T-helper 2 cell treated with Interferon-gamma antibody and Interleukin-4, amounts not matched to agents 5 μg/mL and 100 μg/mL, for 36 hours (primary cell): ENCODE data around the gene PAM16.

ENCODE experiments used
- DNase-seq: peaks from one replicate; pipeline ENCODE4 v3.0.0; 2021; ENCODE audit warnings: low spot score
- H3K27ac Mint-ChIP-seq: one replicate; pipeline ENCODE4 v1.8.0; 2021; ENCODE audit warnings: mild to moderate bottlenecking, mixed read lengths
- H3K27me3 Mint-ChIP-seq: one replicate; pipeline ENCODE4 v1.8.0; 2021; ENCODE audit warnings: low read depth, mixed read lengths
- H3K36me3 Mint-ChIP-seq: one replicate; pipeline ENCODE4 v1.8.0; 2021; ENCODE audit warnings: low read depth, mixed read lengths
- H3K4me1 Mint-ChIP-seq: one replicate; pipeline ENCODE4 v1.8.0; 2021; ENCODE audit warnings: low read depth, mixed read lengths
- H3K4me3 Mint-ChIP-seq: one replicate; pipeline ENCODE4 v1.8.0; 2022; ENCODE audit warnings: mild to moderate bottlenecking, moderate library complexity, mixed read lengths
- H3K9me3 Mint-ChIP-seq: one replicate; pipeline ENCODE4 v1.8.0; 2021; ENCODE audit warnings: mixed read lengths

Gene PAM16

DNA sequence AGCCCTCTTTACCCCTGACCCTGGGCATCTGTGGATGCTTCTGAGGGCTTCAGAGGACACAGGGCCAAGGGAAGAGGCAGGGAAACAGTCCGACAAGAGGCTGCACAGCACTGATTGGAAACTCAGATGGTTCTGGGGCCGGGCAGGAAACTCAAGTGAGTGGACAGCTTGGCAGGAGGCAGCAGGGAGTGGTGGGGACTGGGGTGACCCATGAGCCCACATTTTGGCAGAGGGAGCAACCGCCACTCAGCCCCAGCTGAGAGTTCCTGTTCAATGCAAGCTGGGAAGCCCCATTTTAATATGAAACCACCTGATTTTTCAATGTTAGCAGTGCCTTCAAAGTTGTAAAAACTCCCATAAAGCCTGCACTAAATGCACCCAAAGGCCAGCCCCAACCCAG lies 19.0 kb upstream of the PAM16 start:
- Mint-ChIP-seq H3K36me3 (peaks cover 5% of the 10 kb centered on the region), H3K4me3 (no peak overlapping the region), H3K27ac (no peak overlapping the region), H3K4me1 (no peaks in the 10 kb centered on the region), H3K9me3 (no peaks in the 10 kb centered on the region), H3K27me3 (no peaks in the 10 kb centered on the region)
- DNase-seq = no peak

DNA sequence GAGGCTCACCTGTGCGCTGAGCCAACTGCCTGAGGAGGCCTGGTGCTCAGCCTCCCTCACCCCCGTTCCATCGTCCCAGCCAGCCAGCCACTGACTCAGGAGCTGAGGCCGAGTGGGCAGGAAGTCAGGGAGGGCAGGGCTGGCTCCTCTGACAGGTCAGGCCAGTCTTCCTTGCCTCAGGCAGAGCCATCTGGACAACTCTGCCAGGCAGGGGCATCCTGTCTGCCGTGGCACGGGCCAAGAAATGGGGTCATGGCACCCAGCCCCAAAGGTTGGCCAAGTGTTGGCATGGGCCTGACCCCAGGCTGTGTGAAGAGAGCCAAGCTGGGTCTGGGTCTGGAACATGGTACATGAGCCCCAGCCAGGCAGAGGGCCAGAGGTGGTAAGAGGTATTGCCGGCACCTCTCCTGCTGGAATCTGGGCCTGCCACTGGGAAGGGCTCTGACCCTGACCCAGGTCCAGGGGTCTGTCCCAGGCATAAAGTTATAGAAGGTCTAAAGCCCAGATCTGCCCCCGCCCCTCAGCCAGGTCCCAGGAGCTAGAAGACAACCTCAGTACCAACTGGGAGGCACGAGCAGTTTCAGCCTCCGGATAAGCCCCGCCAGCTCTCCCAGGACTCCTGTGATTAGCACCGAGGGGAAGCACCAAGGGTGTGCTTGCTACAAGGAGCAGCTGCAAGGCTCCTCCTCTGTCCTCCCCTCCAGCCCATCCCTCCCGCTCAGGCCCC lies 18.0 kb upstream of the PAM16 start:
- no peaks in the 10 kb centered on the region for H3K9me3 Mint-ChIP-seq
- H3K4me3 Mint-ChIP-seq = no peak overlapping the region
- H3K27ac Mint-ChIP-seq = peak overlapping the region; percentile 62
- no peaks in the 10 kb centered on the region for H3K4me1 Mint-ChIP-seq
- H3K36me3 Mint-ChIP-seq = peaks cover 5% of the 10 kb centered on the region
- no peak for DNase-seq
- H3K27me3 Mint-ChIP-seq = no peaks in the 10 kb centered on the region

DNA sequence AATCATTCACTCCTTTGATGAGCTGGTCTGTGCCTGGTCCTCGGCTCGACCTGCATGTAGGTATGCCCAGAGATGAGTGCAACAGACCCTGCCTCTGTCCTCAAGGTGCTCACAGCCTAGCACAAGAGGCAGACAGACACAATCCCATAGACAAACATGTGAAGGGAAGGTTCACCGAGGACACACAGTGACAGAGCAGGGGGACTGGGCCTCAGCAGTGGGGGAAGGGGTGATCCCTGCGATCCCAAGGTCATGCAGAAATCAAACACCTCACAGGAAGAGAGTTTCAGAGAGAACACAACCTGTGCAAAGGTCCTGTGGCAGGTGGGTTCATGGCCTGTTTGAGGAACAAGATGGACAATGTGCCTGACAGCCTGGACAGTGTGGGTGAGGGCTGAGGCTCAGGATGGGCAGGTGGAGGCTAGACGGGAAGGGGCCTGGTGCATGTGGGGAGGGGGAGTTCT lies 16.3 kb upstream of the PAM16 start:
- peaks cover 14% of the 10 kb centered on the region for H3K36me3 Mint-ChIP-seq
- H3K27ac Mint-ChIP-seq = no peak overlapping the region
- no peaks in the 10 kb centered on the region for H3K4me1 Mint-ChIP-seq
- H3K9me3 Mint-ChIP-seq = no peaks in the 10 kb centered on the region
- H3K4me3 Mint-ChIP-seq = no peak overlapping the region
- no peaks in the 10 kb centered on the region for H3K27me3 Mint-ChIP-seq
- DNase-seq = no peak

- no peak for DNase-seq
- H3K9me3 Mint-ChIP-seq = no peaks in the 10 kb centered on the region
- no peak overlapping the region for H3K4me3 Mint-ChIP-seq
- no peaks in the 10 kb centered on the region for H3K4me1 Mint-ChIP-seq
- peaks cover 18% of the 10 kb centered on the region for H3K36me3 Mint-ChIP-seq
- H3K27ac Mint-ChIP-seq = no peak overlapping the region
- H3K27me3 Mint-ChIP-seq = no peaks in the 10 kb centered on the region
Observed at GRCh38 chr16:4366016-4366415, 14.9 kb upstream of the PAM16 start.

GRCh38 chr16:4365615-4366014 lies 14.5 kb upstream of the PAM16 start:
- DNase-seq = no peak
- no peaks in the 10 kb centered on the region for H3K27me3 Mint-ChIP-seq
- H3K4me3 Mint-ChIP-seq = no peak overlapping the region
- H3K36me3 Mint-ChIP-seq = peaks cover 21% of the 10 kb centered on the region
- no peak overlapping the region for H3K27ac Mint-ChIP-seq
- no peaks in the 10 kb centered on the region for H3K4me1 Mint-ChIP-seq
- H3K9me3 Mint-ChIP-seq = no peaks in the 10 kb centered on the region

DNA sequence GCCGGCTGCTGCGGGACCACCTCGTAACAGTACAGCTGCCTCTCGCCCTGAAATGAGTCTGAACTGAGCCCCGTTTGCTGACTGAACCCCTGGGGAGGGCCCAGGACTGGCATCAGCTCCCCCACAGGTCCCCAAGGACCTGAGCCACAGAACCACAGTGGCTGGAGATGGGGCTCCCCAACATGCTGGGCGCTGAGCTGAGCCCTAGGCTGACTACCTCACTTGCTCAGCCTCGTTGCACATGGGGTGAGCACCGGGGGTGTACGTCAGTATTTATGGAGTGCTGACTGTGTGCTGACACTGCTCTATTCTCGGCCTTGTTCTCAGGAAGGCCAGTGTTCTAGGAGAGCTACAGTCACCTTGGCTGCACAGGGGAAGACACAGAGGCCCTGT lies 13.9 kb upstream of the PAM16 start:
- DNase-seq = no peak
- Mint-ChIP-seq H3K4me3 (no peak overlapping the region), H3K27ac (no peak overlapping the region), H3K27me3 (no peaks in the 10 kb centered on the region), H3K36me3 (peaks cover 21% of the 10 kb centered on the region), H3K4me1 (no peaks in the 10 kb centered on the region), H3K9me3 (no peaks in the 10 kb centered on the region)

GRCh38 chr16:4364196-4365013 lies 13.3 kb upstream of the PAM16 start:
- Mint-ChIP-seq H3K27ac (no peak overlapping the region), H3K36me3 (peaks cover 22% of the 10 kb centered on the region)

DNA sequence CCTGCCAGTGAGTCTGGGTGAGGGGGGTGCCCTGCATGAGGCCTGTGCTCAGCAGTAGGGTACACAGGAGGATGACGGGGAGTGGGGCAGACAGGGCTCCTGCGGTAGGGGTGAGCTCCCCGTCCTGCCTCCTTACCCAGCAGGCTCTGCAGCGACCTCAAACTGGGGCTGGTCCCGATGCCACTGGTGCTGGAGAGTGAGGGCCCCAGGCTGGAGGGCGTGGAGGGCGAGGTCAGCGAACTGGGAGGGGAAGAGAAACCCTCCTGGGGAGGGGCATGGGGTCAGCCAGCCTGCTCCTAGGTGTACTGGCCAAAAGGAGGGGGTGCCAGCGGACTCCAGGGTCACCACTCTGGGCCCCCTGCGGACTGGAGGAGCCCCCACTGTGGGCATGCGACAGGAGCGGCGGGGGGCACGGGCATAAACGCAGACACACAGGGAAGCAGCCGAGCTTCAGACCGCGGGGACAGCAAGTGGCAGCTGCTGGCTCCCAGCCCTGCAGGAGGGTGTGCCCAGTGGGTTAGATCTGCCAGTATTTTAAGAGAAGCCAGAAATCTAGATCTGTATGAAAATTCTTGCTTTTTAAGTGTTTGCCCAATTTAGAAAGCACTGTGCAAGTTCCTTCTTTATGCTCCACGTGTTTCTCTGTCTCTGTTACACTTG lies 11.5 kb upstream of the PAM16 start:
- Mint-ChIP-seq H3K27me3 (no peaks in the 10 kb centered on the region), H3K9me3 (no peaks in the 10 kb centered on the region), H3K4me3 (no peak overlapping the region), H3K36me3 (peaks cover 28% of the 10 kb centered on the region), H3K4me1 (peaks cover 2% of the 10 kb centered on the region), H3K27ac (no peak overlapping the region)
- DNase-seq = no peak

More at GRCh38 chr16:4364196-4365013, 13.3 kb upstream of the PAM16 start:
- DNase-seq = no peak
- no peaks in the 10 kb centered on the region for H3K9me3 Mint-ChIP-seq
- H3K27me3 Mint-ChIP-seq = no peaks in the 10 kb centered on the region
- no peak overlapping the region for H3K4me3 Mint-ChIP-seq
- no peaks in the 10 kb centered on the region for H3K4me1 Mint-ChIP-seq

- DNase-seq = no peak
- Mint-ChIP-seq H3K36me3 (peaks cover 29% of the 10 kb centered on the region), H3K27me3 (no peaks in the 10 kb centered on the region), H3K9me3 (no peaks in the 10 kb centered on the region), H3K4me1 (peaks cover 2% of the 10 kb centered on the region), H3K27ac (no peak overlapping the region), H3K4me3 (no peak overlapping the region)
Observed at GRCh38 chr16:4361944-4362311, 10.8 kb upstream of the PAM16 start.

DNA sequence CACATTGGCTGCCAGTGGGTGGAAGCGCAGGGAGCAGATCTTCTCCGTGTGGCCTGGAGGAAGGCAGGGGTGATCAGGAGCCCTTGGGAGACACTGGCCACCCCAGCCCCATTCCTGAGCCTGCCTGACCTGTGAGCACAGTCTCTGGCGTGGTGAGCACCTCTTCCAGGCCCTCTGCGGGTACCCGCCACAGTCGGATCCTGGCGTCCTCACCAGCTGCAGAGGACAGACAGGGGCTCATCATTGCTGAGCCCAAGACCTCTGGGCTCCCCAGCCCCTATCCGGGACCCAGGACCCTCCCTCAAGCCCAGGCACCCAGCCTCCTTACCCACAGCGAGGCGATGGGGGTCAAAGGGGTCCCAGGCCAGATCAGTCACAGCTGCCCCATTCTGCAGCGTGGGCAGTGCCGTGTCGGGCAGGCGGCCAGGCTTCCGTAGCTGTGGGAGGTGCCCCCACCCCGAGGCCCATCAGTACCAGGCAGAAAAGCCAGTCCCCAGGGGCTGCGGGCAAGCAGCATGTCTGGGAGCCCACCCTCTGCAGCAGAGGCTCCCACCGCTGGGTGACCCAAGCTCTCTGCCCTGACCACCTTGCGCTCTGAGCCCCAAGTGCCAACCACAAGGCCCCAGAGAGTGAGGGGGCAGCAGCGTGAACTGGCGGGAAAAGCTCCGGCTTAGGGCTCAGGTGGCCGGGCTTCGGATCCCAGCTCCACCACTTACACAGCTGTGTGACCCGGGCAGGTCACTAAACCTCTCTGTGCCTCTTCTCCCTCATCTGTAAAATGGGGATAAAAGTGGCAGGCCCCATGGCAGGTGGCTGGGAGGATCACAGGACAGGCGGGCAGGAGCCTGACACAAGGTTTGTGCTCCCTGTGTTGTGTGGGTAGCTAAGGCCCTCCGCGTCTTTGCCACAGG lies 10.2 kb upstream of the PAM16 start:
- no peak for DNase-seq
- Mint-ChIP-seq H3K27me3 (no peaks in the 10 kb centered on the region), H3K27ac (no peak overlapping the region), H3K4me1 (peaks cover 2% of the 10 kb centered on the region), H3K36me3 (peaks cover 29% of the 10 kb centered on the region), H3K4me3 (no peak overlapping the region), H3K9me3 (no peaks in the 10 kb centered on the region)

DNA sequence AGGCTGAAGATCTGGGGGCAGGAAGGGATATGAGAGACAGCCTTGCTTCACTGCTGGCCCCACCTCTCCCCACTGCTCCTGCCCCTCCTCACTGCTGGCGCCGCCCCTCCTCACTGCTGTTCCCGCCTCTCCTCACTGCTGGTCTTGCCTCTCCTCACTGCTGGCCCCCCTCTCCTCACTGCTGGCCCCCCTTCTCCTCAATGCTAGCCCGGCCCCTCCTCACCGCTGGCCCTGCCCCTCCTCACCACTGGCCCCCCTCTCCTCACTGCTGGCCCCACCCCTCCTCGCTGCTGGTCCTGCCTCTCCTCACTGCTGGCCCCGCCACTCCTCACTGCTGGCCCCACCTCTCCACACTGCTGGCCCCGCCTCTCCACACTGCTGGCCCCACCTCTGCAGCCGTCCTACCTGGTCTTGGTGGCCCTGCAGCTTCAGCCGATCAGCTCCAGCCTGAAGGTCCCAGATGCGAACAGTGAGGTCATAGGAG lies 9.5 kb upstream of the PAM16 start:
- Mint-ChIP-seq H3K4me1 (peaks cover 2% of the 10 kb centered on the region), H3K27ac (no peak overlapping the region), H3K27me3 (no peaks in the 10 kb centered on the region), H3K9me3 (no peaks in the 10 kb centered on the region), H3K4me3 (no peak overlapping the region), H3K36me3 (peaks cover 29% of the 10 kb centered on the region)
- DNase-seq = no peak

- no peaks in the 10 kb centered on the region for H3K9me3 Mint-ChIP-seq
- DNase-seq = no peak
- no peaks in the 10 kb centered on the region for H3K27me3 Mint-ChIP-seq
- no peak overlapping the region for H3K27ac Mint-ChIP-seq
- H3K36me3 Mint-ChIP-seq = peaks cover 29% of the 10 kb centered on the region
- no peak overlapping the region for H3K4me3 Mint-ChIP-seq
- peaks cover 2% of the 10 kb centered on the region for H3K4me1 Mint-ChIP-seq
Observed at GRCh38 chr16:4359914-4360313, 8.8 kb upstream of the PAM16 start.

DNA sequence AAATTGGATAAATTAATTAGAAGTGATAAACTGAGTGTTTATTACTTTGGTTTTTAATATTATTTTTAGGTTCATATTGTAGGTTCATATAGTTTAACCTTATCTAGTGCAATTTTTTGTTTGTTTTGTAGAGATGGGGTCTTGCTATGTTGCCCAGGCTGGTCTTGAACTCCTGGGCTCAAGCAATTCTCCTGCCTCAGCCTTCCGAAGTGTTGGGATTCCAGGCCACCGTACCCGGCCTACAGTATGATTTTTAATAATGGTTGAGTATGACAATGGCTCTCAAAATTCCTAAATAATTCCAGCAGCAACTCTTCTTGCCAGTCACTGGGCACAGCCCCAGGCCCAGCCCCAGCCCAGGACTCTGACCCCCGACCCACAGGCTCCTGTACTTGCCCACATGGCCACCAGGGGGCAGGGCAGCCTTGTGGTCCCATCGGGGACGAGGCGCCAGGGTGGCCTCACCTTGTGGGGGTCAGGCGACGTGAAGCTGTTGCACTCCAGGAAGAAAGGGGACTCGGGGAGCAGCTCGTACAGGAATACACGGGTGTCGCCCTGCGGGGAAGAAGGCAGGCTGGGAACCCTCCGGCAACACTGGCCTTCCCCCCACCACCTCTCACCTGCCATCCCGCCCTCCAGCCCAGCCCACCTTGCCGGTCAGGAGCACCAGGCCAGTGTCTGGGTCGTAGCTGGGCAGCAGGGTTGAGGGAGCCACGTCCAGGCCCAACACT lies 7.9 kb upstream of the PAM16 start:
- no peaks in the 10 kb centered on the region for H3K27me3 Mint-ChIP-seq
- H3K9me3 Mint-ChIP-seq = no peaks in the 10 kb centered on the region
- peaks cover 2% of the 10 kb centered on the region for H3K4me1 Mint-ChIP-seq
- H3K27ac Mint-ChIP-seq = peak overlapping the region; percentile 67
- no peak overlapping the region for H3K4me3 Mint-ChIP-seq
- H3K36me3 Mint-ChIP-seq = peaks cover 34% of the 10 kb centered on the region
- DNase-seq = peak; percentile 36
